ENCODE measurements around the gene URM1. TPM values are rescaled to one million over a fixed set of nuclear protein-coding genes. Genes with fewer than 3 reads are reported as not detected.

The URM1 gene
- total and polyA plus RNA-seq, 10 of the 15 experiments (the other 5 are each of a cell fraction or from before 2014, with no cell fraction given), result 7.9 to 75.8 (median 63.7) TPM

DNA sequence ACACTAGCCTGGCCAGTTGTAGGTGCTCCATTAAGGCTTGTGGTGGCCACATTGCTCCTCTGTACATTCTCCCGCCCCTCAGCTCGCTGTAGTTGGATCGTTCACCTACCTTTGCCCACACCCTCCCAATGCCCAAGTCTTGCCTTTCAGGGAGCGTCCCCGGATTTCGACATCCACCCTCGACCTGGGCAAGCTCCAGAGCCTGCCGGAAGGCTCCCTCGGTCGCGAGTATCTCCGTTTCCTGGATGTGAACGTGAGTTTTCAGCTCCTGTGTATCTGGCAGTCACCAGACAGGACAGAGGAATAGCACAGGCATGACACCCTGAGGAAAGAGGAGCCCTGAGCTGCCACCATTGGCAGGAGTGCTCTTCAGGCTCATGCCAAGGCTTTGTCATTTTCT, 45.5 kb upstream of the URM1 start:
- H3K27me3 ChIP-seq (replicated peaks in 1 of 2; ENCODE audit: control insufficient read depth in 2 of 2, insufficient read depth in 2 of 2, low read length in 1 of 2), result no peaks in the 10 kb centered on the region
- SMC1A ChIA-PET (ENCODE audit: uncharacterized antibody, unreplicated experiment), result no interaction called here
- WGBS (ENCODE audit: insufficient coverage, insufficient replicate concordance, low lambda C conversion rate, missing lambda C conversion rate), result 95% methylated on average over 13 of the region's 13 CpGs
- intact Hi-C loops (cut with micrococcal nuclease; ENCODE audit: unreplicated experiment), result no loop called here
- POLR2A ChIA-PET, result interaction anchor here (1.2 kb wide), 2 partner anchors 26 to 48 kb away, joined by 3 read pairs; no protein-coding TSS in a partner anchor
- peaks cover 1 to 8% of the 10 kb centered on the region in 2 experiments for H3K36me3 ChIP-seq (ENCODE audit: control insufficient read depth in 2 of 2, insufficient read depth in 2 of 2, low read length in 1 of 2)
- no peak overlapping the region for H3K9ac ChIP-seq (ENCODE audit: control insufficient read depth, insufficient read depth, low read length)
- BruUV-seq (replicated peaks), result no TSS peak
- CTCF ChIA-PET, result interaction anchor here (2.4 kb wide), 1 partner anchor 16 kb away, joined by 8 read pairs; no protein-coding TSS in a partner anchor
- H4K20me1 ChIP-seq (ENCODE audit: control insufficient read depth, insufficient read depth), result no peaks in the 10 kb centered on the region
- H3K27ac ChIP-seq (ENCODE audit: control insufficient read depth, insufficient read depth), result no peak overlapping the region
- no peak overlapping the region for H3K4me2 ChIP-seq (ENCODE audit: control insufficient read depth, insufficient read depth)
- no peak overlapping the region for H3K4me3 ChIP-seq
- H3K79me2 ChIP-seq (ENCODE audit: control insufficient read depth, insufficient read depth, low read length), result peaks cover 29% of the 10 kb centered on the region
- in situ Hi-C loops (cut with MboI), result no loop called here
- peaks cover 6% of the 10 kb centered on the region for H3K4me1 ChIP-seq (ENCODE audit: control insufficient read depth, insufficient read depth, low read length)
- DNase-seq (ENCODE audit: low read depth, low spot score) (no peak), ATAC-seq (no peak), FAIRE-seq (no peak)
- RAD21 ChIA-PET (ENCODE audit: unreplicated experiment), result no interaction called here
- TF ChIP-seq MAX (IDR thresholded peaks at IDR 0.05; ENCODE audit: low read depth, low read length) (no peak), SIX5 (IDR thresholded peaks at IDR 0.05; ENCODE audit: low read depth, low read length, severe bottlenecking) (no peak), KLF5 (IDR thresholded peaks at IDR 0.05; ENCODE audit: partially characterized antibody) (no peak), NRF1 (conservative IDR thresholded peaks at IDR 0.05; ENCODE audit: low read depth, low read length) (no peak), EP300 (IDR thresholded peaks at IDR 0.05; ENCODE audit: borderline replicate concordance in 1 of 2, control insufficient read depth in 1 of 2, low read depth in 2 of 2, low read length in 2 of 2) (no peak), HCFC1 (IDR thresholded peaks at IDR 0.05; ENCODE audit: low read length) (no peak), TCF7 (IDR thresholded peaks at IDR 0.05; ENCODE audit: borderline replicate concordance) (no peak), BCL11A (IDR thresholded peaks at IDR 0.05; ENCODE audit: low read depth, low read length) (no peak), PKNOX1 (IDR thresholded peaks at IDR 0.05) (no peak), BRCA1 (IDR thresholded peaks at IDR 0.05; ENCODE audit: low read depth, low read length) (no peak), GATAD2B (conservative IDR thresholded peaks at IDR 0.05; ENCODE audit: low read depth) (no peak), SMARCA5 (IDR thresholded peaks at IDR 0.05) (no peak), JUNB (IDR thresholded peaks at IDR 0.05) (no peak)
- TF ChIP-seq, protein P1, sequence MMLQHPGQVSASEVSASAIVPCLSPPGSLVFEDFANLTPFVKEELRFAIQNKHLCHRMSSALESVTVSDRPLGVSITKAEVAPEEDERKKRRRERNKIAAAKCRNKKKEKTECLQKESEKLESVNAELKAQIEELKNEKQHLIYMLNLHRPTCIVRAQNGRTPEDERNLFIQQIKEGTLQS (IDR thresholded peaks at IDR 0.05; ENCODE audit: borderline replicate concordance, extremely low read depth, low read depth, low read length), result no peak
- H3K9me3 ChIP-seq (replicated peaks; ENCODE audit: control insufficient read depth, insufficient read depth, low read length), result no peaks in the 10 kb centered on the region
- H2AFZ ChIP-seq (ENCODE audit: control insufficient read depth, low read depth, low read length), result no peak overlapping the region

Data from GM12878 (cell line).